BJ (cell line): ENCODE measurements around the gene P2RY1. TPM values are rescaled to one million over a fixed set of nuclear protein-coding genes. Genes with fewer than 3 reads are reported as not detected.

Source experiments
- CTCF ChIA-PET: fragments of 350-600 bp; formaldehyde crosslinking; extraction: SDS; loops from one replicate; lab custom pipeline; 2021; ENCODE audit warnings: antibody characterized with exemption, inconsistent platforms; lab: Yijun Ruan, JAX
- POLR2A ChIA-PET: fragments of 300-600 bp; sonication (Branson Sonifier 250); formaldehyde crosslinking; extraction: SDS; loops from one replicate; lab custom pipeline; 2021; ENCODE audit warnings: antibody characterized with exemption; lab: Charles Lee
- DNase-seq: peaks from one replicate; pipeline ENCODE4 v3.0.0-alpha.2; 2011; ENCODE audit warnings: low read depth
- H3K27me3 ChIP-seq: 2 replicates; pipeline ENCODE4 v1.6.0; 2011; ENCODE audit warnings: low read length; ENCODE audit not compliant: control insufficient read depth, insufficient read depth
- H3K36me3 ChIP-seq: 2 replicates; pipeline ENCODE4 v1.5.1; 2011; ENCODE audit warnings: low read length; ENCODE audit not compliant: control insufficient read depth, insufficient read depth
- H3K4me3 ChIP-seq: 2 replicates; pipeline ENCODE4 v1.5.1; 2011; ENCODE audit warnings: low read depth, mild to moderate bottlenecking, control low read depth, low read length
- CTCF ChIP-seq: IDR thresholded peaks from 2 replicates; pipeline ENCODE4 v1.5.1; 2011; ENCODE audit warnings: low read depth, mild to moderate bottlenecking, control low read depth, inconsistent platforms, low read length, moderate library complexity; ENCODE audit not compliant: insufficient read depth
- polyA plus RNA-seq: library from polyadenylated mRNA; depleted of rRNA; stranded (reverse); fragments of >200 nt; gene quantifications from 2 replicates; pipeline ENCODE4 v1.2.3, GENCODE V29; 2011

The P2RY1 gene
- polyA plus RNA-seq, 1 experiment, result not detected

DNA sequence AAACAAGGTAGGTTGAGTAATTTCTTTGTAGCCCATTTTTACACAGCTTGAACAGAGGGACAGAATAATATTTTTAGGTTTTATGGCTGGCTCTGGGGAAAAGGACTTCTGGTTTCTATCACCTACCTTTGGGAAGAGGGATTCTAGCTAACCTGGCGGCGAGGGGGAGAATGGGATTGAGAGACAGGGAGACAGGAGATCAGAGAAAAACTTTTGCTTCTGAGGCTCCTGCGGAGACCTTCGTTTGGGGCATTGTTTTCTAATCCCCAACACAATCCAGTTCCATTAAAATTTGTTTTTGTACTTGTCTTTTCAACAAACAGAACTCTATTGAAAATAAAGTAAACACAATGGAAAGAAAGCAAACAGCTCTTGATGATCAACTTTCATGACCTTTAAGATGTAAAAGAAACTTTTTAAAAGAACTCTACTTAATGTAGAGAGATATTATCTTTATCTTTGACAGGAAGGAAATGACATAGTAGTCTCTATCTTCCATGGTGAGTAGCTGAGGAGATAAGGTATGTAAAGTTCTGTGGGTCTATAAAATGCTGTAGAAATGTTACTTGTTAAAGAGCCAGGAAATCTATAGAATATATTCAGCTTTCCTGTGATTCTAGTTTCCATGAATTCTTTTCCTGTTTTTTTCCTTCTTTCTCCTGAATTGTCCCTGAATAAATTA, 37.0 kb upstream of the P2RY1 start:
- no peaks in the 10 kb centered on the region for H3K27me3 ChIP-seq
- TF ChIP-seq CTCF, result no peak
- H3K36me3 ChIP-seq, result no peaks in the 10 kb centered on the region
- DNase-seq, result no peak
- CTCF ChIA-PET, result interaction anchor here (0.8 to 1.3 kb wide), 2 partner anchors 9 to 30 kb away, joined by 3 read pairs; no protein-coding TSS in a partner anchor
- POLR2A ChIA-PET, result no interaction called here
- H3K4me3 ChIP-seq, result no peak overlapping the region

DNA sequence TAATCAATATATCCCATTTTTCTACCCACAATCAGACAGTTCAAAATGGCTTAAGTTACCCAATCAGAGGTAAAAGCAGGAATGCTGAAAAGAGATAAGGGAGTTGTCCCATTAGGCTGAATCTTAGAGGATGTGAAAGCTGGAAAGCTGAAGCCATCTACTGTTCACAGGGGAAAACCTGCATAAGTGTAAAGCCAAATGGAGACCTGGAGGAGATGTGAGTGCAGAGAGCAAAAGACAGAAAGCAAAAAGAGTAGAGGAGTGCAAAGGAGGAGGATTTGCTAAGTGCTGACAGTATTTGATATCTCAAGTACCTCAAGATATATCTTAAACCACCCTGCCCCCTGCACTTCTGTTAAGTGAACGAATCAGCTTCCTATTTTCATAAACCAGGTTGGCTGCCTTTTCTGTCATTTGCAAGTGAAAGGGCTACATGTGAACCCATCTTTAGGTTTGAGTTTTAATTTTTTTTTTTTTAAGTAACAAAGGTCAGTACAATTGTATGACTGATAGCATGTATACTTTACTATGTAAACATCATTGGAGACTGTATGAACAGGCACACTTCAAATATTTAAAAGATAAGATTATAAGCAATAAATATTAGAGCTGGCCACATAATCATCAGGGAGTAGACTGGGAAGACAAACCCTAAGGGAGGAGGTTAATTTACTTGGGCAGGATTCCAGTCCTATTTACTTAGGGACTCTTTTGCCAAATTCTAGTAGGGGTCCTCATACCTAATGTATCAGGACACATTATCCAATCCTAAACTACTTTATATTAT, 22.8 kb upstream of the P2RY1 start:
- no peak for TF ChIP-seq CTCF
- no peak overlapping the region for H3K4me3 ChIP-seq
- ChIA-PET POLR2A (no interaction called here), CTCF (no interaction called here)
- no peaks in the 10 kb centered on the region for H3K36me3 ChIP-seq
- H3K27me3 ChIP-seq, result no peaks in the 10 kb centered on the region
- DNase-seq, result no peak

- ChIA-PET CTCF (no interaction called here), POLR2A (no interaction called here)
- H3K27me3 ChIP-seq, result no peaks in the 10 kb centered on the region
- no peak overlapping the region for H3K4me3 ChIP-seq
- no peak for DNase-seq
- no peaks in the 10 kb centered on the region for H3K36me3 ChIP-seq
- no peak for TF ChIP-seq CTCF
These were observed 17.5 kb upstream of the P2RY1 start for GRCh38 chr3:152817400-152817799.

GRCh38 chr3:152818027-152818426, 16.9 kb upstream of the P2RY1 start:
- POLR2A ChIA-PET, result no interaction called here

More at GRCh38 chr3:152818027-152818426, 16.9 kb upstream of the P2RY1 start:
- no peak for TF ChIP-seq CTCF
- CTCF ChIA-PET, result no interaction called here
- Histone ChIP-seq H3K27me3 (no peaks in the 10 kb centered on the region), H3K4me3 (no peak overlapping the region), H3K36me3 (no peaks in the 10 kb centered on the region)
- DNase-seq, result no peak
